ENCODE results near the gene MPPED2. TPM values are rescaled to one million over a fixed set of nuclear protein-coding genes. Genes with fewer than 3 reads are reported as not detected.

The MPPED2 gene
- total RNA-seq, 1 experiment from 2014 or later: 4.7 TPM

GRCh38 chr11:30631148-30631547 lies 45.0 kb upstream of the MPPED2 start:
- Mint-ChIP-seq H3K4me3 (no peak overlapping the region), H3K27me3 (ENCODE audit: low read depth) (no peaks in the 10 kb centered on the region), H3K36me3 (ENCODE audit: insufficient read depth in 1 of 3, low read depth in 3 of 3) (no peaks in the 10 kb centered on the region), H3K9me3 (no peaks in the 10 kb centered on the region), H3K4me1 (peaks cover 21 to 22% of the 10 kb centered on the region in 2 experiments), H3K27ac (no peak overlapping the region)
- Histone ChIP-seq H3K18ac (ENCODE audit: insufficient read length, low read depth, low read length) (no peak overlapping the region), H3K23ac (ENCODE audit: insufficient read length, low read depth, low read length) (no peak overlapping the region), H2BK5ac (ENCODE audit: insufficient read length, low read length) (no peak overlapping the region), H3K79me1 (ENCODE audit: insufficient read depth, low read depth, low read length, poor library complexity, severe bottlenecking) (no peaks in the 10 kb centered on the region), H3K23me2 (ENCODE audit: insufficient read length, low read depth, low read length, poor library complexity, severe bottlenecking) (no peaks in the 10 kb centered on the region), H3K9ac (ENCODE audit: extremely low read depth, insufficient read length, low read length) (no peak overlapping the region), H3K14ac (ENCODE audit: insufficient read depth, low read length) (no peak overlapping the region), H2AK5ac (ENCODE audit: insufficient read length, low read length) (no peak overlapping the region), H4K8ac (replicated peaks; ENCODE audit: insufficient read length, low read depth, low read length) (no peak overlapping the region), H4K20me1 (ENCODE audit: control insufficient read depth, insufficient read depth, insufficient read length) (no peaks in the 10 kb centered on the region), H3T11ph (ENCODE audit: low read length) (no peak overlapping the region), H4K91ac (ENCODE audit: insufficient read length, low read depth, low read length) (no peak overlapping the region), H4K5ac (ENCODE audit: insufficient read length, low read depth, low read length) (no peak overlapping the region), H3K4me2 (ENCODE audit: insufficient read depth, insufficient read length, low read length) (no peak overlapping the region), H3K56ac (ENCODE audit: insufficient read length, low read depth, low read length) (no peak overlapping the region), H2BK120ac (ENCODE audit: low read depth, low read length, poor library complexity, severe bottlenecking) (no peak overlapping the region), H3K27ac (ENCODE audit: insufficient read length, low read depth, low read length) (no peak overlapping the region), H3K27me3 (ENCODE audit: insufficient read depth, low read length) (no peaks in the 10 kb centered on the region), H2BK12ac (ENCODE audit: insufficient read length, low read depth, low read length) (no peak overlapping the region), H2BK20ac (ENCODE audit: low read depth, low read length, poor library complexity, severe bottlenecking) (no peak overlapping the region), H3K4me1 (ENCODE audit: insufficient read depth, low read length) (peaks cover 2% of the 10 kb centered on the region; the same call in 1 of the 2 replicates), H3K79me2 (ENCODE audit: insufficient read depth, low read length) (no peaks in the 10 kb centered on the region), H2AFZ (ENCODE audit: low read length) (no peak overlapping the region), H2BK15ac (ENCODE audit: low read depth, low read length) (no peak overlapping the region), H3K9me3 (ENCODE audit: control insufficient read depth, low read depth, low read length) (no peaks in the 10 kb centered on the region), H3K4ac (ENCODE audit: low read depth, low read length) (no peak overlapping the region)
- no CpG with 5 or more reads among the region's 3 CpGs for WGBS (ENCODE audit: extremely low coverage, insufficient read length, low lambda C conversion rate)
- no peak for DNase-seq
- TF ChIP-seq CTCF (conservative IDR thresholded peaks at IDR 0.05): no peak

Measured in H9 (cell line).